H1 (cell line): ENCODE results near the gene IARS2. TPM values are rescaled to one million over a fixed set of nuclear protein-coding genes. Genes with fewer than 3 reads are reported as not detected.

Experiments used
- ATF2 ChIP-seq: IDR thresholded peaks from 2 replicates; pipeline ENCODE4 v1.6.1; 2012; ENCODE audit warnings: low read length, inconsistent platforms
- GTF2F1 ChIP-seq: IDR thresholded peaks from 2 replicates; pipeline ENCODE4 v1.6.1; 2012; ENCODE audit warnings: low read depth, low read length, improper control_type of control experiment, borderline replicate concordance
- JUND ChIP-seq: IDR thresholded peaks from 2 replicates; pipeline ENCODE4 v1.6.1; 2011; ENCODE audit warnings: mild to moderate bottlenecking, improper control_type of control experiment, low read length
- KDM4A ChIP-seq: IDR thresholded peaks from one replicate; pipeline ENCODE4 v1.7.1; 2012; ENCODE audit warnings: low read depth, mild to moderate bottlenecking, moderate library complexity, low read length, inconsistent platforms; ENCODE audit not compliant: severe bottlenecking
- MAX ChIP-seq: IDR thresholded peaks from 2 replicates; pipeline ENCODE4 v1.6.1; 2012; ENCODE audit warnings: inconsistent platforms
- TAF1 ChIP-seq: IDR thresholded peaks from 2 replicates; pipeline ENCODE4 v1.6.1; 2011; ENCODE audit warnings: mild to moderate bottlenecking, low read depth, low read length
- TAF7 ChIP-seq: optimal IDR thresholded peaks from 2 replicates; pipeline ENCODE3; 2011; ENCODE audit warnings: low read depth, mild to moderate bottlenecking, inconsistent platforms, low read length, moderate library complexity, borderline replicate concordance
- TCF12 ChIP-seq: IDR thresholded peaks from 2 replicates; pipeline ENCODE4 v1.6.1; 2011; ENCODE audit warnings: low read depth, mild to moderate bottlenecking, low read length
- TEAD4 ChIP-seq: IDR thresholded peaks from 2 replicates; pipeline ENCODE4 v1.6.1; 2012; ENCODE audit warnings: low read depth, low read length, inconsistent platforms, mixed read lengths
- polyA plus RNA-seq, 7 experiments: library from polyadenylated mRNA; depleted of rRNA in 3 of 7; stranded (reverse) in 5 of 7; unstranded in 2 of 7; fragments of >200 nt in 5 of 7; fragments of 200-250 nt in 2 of 7; gene quantifications; 1 replicate in 5 of 7; 2 replicates in 1 of 7; 4 replicates in 1 of 7; pipeline versions ENCODE4 v1.2.1 to v1.2.3, GENCODE V29; 2011 to 2013; ENCODE audit warnings: missing spikeins in 2 of 7, mixed read lengths in 2 of 7
- total RNA-seq: library from RNA; stranded (reverse); fragmentation: NEBNext Ultra II Directional; extraction: Animal tissue kit (Norgen Biotek cat#: 25700); gene quantifications from 2 replicates; pipeline ENCODE4 v1.2.1, GENCODE V29; 2021
- TF ChIP-seq, protein P1 (sequence below): fragments of 300-600 bp; sonication (generic); IDR thresholded peaks from 2 replicates; pipeline ENCODE4 v1.7.1; 2012; ENCODE audit warnings: low read length, moderate library complexity, mild to moderate bottlenecking, inconsistent platforms; ENCODE audit not compliant: insufficient replicate concordance

Gene IARS2
- total and polyA plus RNA-seq, 2 of the 8 experiments (the other 6 are each of a cell fraction or from before 2014, with no cell fraction given) = 15.0 to 69.8 TPM

- TF ChIP-seq, protein P1, sequence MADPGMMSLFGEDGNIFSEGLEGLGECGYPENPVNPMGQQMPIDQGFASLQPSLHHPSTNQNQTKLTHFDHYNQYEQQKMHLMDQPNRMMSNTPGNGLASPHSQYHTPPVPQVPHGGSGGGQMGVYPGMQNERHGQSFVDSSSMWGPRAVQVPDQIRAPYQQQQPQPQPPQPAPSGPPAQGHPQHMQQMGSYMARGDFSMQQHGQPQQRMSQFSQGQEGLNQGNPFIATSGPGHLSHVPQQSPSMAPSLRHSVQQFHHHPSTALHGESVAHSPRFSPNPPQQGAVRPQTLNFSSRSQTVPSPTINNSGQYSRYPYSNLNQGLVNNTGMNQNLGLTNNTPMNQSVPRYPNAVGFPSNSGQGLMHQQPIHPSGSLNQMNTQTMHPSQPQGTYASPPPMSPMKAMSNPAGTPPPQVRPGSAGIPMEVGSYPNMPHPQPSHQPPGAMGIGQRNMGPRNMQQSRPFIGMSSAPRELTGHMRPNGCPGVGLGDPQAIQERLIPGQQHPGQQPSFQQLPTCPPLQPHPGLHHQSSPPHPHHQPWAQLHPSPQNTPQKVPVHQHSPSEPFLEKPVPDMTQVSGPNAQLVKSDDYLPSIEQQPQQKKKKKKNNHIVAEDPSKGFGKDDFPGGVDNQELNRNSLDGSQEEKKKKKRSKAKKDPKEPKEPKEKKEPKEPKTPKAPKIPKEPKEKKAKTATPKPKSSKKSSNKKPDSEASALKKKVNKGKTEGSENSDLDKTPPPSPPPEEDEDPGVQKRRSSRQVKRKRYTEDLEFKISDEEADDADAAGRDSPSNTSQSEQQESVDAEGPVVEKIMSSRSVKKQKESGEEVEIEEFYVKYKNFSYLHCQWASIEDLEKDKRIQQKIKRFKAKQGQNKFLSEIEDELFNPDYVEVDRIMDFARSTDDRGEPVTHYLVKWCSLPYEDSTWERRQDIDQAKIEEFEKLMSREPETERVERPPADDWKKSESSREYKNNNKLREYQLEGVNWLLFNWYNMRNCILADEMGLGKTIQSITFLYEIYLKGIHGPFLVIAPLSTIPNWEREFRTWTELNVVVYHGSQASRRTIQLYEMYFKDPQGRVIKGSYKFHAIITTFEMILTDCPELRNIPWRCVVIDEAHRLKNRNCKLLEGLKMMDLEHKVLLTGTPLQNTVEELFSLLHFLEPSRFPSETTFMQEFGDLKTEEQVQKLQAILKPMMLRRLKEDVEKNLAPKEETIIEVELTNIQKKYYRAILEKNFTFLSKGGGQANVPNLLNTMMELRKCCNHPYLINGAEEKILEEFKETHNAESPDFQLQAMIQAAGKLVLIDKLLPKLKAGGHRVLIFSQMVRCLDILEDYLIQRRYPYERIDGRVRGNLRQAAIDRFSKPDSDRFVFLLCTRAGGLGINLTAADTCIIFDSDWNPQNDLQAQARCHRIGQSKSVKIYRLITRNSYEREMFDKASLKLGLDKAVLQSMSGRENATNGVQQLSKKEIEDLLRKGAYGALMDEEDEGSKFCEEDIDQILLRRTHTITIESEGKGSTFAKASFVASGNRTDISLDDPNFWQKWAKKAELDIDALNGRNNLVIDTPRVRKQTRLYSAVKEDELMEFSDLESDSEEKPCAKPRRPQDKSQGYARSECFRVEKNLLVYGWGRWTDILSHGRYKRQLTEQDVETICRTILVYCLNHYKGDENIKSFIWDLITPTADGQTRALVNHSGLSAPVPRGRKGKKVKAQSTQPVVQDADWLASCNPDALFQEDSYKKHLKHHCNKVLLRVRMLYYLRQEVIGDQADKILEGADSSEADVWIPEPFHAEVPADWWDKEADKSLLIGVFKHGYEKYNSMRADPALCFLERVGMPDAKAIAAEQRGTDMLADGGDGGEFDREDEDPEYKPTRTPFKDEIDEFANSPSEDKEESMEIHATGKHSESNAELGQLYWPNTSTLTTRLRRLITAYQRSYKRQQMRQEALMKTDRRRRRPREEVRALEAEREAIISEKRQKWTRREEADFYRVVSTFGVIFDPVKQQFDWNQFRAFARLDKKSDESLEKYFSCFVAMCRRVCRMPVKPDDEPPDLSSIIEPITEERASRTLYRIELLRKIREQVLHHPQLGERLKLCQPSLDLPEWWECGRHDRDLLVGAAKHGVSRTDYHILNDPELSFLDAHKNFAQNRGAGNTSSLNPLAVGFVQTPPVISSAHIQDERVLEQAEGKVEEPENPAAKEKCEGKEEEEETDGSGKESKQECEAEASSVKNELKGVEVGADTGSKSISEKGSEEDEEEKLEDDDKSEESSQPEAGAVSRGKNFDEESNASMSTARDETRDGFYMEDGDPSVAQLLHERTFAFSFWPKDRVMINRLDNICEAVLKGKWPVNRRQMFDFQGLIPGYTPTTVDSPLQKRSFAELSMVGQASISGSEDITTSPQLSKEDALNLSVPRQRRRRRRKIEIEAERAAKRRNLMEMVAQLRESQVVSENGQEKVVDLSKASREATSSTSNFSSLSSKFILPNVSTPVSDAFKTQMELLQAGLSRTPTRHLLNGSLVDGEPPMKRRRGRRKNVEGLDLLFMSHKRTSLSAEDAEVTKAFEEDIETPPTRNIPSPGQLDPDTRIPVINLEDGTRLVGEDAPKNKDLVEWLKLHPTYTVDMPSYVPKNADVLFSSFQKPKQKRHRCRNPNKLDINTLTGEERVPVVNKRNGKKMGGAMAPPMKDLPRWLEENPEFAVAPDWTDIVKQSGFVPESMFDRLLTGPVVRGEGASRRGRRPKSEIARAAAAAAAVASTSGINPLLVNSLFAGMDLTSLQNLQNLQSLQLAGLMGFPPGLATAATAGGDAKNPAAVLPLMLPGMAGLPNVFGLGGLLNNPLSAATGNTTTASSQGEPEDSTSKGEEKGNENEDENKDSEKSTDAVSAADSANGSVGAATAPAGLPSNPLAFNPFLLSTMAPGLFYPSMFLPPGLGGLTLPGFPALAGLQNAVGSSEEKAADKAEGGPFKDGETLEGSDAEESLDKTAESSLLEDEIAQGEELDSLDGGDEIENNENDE = no peak
- TF ChIP-seq TCF12 = no peak
- TF ChIP-seq JUND = no peak
- TF ChIP-seq MAX = no peak
- TF ChIP-seq GTF2F1 = no peak
- no peak for TF ChIP-seq ATF2
- TF ChIP-seq TAF1 = no peak
- no peak for TF ChIP-seq KDM4A
- TF ChIP-seq TAF7 = no peak
- TF ChIP-seq TEAD4 = no peak
Observed at GRCh38 chr1:220060876-220061275, 33.1 kb upstream of the IARS2 start (continued).
